ENCODE measurements around the gene SLC39A12.

- TF ChIP-seq CTCF (IDR thresholded peaks at IDR 0.05), result no peak
- no peak for TF ChIP-seq SP1 (CRISPR knock-in tag; conservative IDR thresholded peaks at IDR 0.05)
- TF ChIP-seq ELF4 (CRISPR knock-in tag; IDR thresholded peaks at IDR 0.05; ENCODE audit: low read depth), result no peak
These were observed 45.7 kb upstream of the SLC39A12 start for GRCh38 chr10:17906002-17906401.
